HL-60 (cell line): ENCODE results near the gene VWA3B.

Experiments
- CTCF ChIP-seq: IDR thresholded peaks from one replicate; pipeline ENCODE4 v1.5.1; 2011; ENCODE audit warnings: low read length, control low read depth, inconsistent platforms; ENCODE audit not compliant: insufficient read depth
- GABPA ChIP-seq: IDR thresholded peaks from 2 replicates; pipeline ENCODE4 v1.6.1; 2012; ENCODE audit warnings: low read depth
- POLR2AphosphoS5 ChIP-seq: IDR thresholded peaks from 2 replicates; pipeline ENCODE4 v1.6.1; 2012; ENCODE audit warnings: low read depth
- REST ChIP-seq: IDR thresholded peaks from 2 replicates; pipeline ENCODE4 v1.6.1; 2012; ENCODE audit warnings: low read depth; ENCODE audit not compliant: insufficient replicate concordance

GRCh38 chr2:98334439-98335078, 247.6 kb downstream of the VWA3B start:
- no peak for TF ChIP-seq CTCF
- TF ChIP-seq POLR2AphosphoS5: no peak
- TF ChIP-seq REST: no peak
- TF ChIP-seq GABPA: no peak
